NCI-H510A treated with DMSO at 0.1 percent for 48 hours (cell line): ENCODE results near the gene HOXA4.

Experiments
- DNase-seq: peaks from one replicate; lab custom pipeline; 2025; lab: John Stamatoyannopoulos, UW

The HOXA4 gene

DNA sequence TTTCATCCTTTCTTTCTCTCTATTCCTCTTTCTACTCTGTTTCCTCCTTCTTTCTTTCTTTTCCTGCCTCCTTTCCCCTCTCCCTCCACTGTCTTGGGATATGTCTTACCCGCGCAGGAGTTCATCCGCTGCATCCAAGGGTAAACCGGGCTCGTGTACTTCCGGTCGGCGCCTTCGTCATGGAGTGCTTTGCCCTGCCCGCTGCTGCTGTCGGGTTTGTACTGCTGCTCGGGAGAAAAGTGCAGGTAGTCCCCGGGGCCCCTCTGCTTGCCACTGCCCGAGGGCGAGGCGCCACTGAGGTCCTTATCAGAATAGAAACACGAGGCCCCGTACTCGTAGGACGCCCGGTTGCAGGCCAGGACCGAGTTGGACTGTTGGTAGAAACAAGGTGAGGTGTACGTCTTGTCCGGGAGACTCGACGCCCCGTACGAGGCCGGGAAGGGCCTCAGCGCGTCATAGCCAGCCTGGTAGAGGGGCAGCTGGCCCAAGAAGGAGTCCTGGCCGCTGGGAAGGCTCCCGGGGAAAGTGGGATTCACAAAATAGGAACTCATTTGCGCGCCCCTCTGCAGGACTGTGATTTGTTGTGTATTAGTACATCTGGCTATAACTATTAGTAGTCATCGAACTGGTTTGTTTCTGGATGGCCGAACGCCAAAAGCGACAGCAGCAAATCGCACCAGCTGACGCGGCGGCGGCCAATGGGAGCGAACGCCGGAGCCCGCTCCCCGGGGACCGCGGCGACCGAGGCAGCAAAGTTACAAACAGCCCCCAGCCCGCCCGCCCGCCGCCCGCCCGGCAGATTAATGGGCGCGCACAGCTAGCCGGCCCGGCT, 16.9 kb upstream of the HOXA4 start, which contains the start of gene HOXA6:
Gene HOXA6, minus strand, starts transcription at position 576 of the 832 bp plus-strand sequence. Its CDS starts 25 bp downstream, at position 551.
- DNase-seq, result peak; percentile 82

DNA sequence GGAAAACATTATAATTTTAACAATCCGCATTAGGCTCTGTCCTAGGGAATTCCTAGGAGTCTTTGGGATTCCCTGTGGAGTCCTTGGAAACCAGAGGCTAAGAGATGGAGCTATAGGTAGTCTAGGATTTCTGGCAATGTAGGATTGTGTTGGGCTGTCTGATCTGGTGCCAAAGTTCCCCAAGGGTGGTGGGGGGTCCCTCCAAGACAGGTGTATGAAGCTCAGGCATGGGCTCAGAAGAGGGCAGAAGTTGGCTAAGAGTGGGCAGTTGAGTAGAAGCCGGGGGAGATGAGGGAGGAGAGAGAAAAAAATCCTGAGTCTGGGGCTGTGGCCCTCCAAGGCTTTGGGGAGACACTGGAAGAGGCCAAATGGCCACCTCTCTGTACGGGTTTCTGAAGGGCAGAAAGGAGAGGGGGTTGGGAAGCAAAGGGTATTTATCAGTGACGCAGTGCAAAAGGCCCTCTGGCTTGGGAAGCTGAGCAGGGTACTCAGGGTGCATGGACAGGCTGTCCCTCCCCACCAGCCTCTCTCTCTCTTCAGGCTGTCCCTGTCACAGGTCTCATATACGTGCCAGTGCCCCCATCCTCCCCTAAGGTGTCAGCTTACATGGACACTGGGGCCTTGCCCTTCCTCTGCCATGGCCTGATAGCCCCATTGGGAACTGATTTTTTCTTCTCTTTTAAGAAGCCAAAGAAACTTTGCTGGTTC, 16.1 kb upstream of the HOXA4 start:
- peak; percentile 82 for DNase-seq

DNA sequence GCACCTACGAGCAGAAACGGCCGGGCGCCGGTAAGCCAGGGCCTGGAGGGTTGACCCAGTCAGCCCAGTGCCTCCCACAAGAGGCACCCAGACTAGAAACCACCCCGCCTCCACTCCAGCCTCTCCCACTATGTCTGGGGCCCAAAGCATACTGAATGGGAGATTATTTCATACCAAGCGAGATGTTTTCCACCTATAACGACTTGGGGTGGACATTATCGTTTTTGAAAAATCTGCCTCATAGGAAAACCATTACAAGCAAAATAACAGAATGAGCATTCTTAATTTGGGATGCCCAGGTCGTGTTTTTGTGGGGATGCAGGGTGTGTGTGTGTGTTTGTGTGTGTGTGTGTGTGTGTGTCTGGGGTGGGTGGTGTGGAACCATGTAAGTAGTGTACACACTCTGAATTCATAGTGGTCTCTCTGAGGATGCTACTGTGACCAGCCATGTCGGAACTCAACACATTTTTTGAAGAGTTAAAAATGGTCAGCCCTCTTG, 15.4 kb upstream of the HOXA4 start:
- no peak for DNase-seq

DNA sequence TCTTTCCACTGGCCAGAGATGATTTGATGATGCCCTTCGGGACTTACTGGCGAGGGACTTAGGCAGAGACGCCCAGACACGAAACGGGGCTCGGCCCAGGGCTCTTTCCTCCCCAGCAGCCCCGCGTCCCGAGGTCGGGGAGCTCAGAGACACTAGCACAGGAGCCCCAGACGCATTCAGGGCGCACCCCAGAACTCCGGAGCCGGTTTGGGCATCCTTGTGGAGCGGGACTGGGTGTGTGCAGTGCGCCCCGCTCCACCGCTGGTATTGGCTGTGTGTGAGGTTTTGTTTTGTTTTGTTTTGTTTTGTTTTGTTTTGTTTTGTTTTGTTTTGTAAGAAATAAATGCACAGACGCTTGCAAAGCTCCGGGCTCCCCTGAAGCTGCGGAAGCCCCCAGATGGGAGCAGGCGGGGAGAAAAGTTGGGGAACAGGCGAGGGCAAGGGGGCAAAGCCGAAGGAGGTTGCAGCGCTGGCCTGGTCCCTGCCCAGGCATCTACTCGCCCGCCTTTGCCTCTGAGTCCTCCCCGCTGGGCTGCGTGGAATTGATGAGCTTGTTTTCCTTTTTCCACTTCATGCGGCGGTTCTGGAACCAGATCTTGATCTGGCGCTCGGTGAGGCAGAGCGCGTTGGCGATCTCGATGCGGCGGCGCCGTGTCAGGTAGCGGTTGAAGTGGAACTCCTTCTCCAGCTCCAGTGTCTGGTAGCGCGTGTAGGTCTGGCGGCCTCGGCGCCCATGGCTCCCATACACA, 14.8 kb upstream of the HOXA4 start:
- no peak for DNase-seq

DNA sequence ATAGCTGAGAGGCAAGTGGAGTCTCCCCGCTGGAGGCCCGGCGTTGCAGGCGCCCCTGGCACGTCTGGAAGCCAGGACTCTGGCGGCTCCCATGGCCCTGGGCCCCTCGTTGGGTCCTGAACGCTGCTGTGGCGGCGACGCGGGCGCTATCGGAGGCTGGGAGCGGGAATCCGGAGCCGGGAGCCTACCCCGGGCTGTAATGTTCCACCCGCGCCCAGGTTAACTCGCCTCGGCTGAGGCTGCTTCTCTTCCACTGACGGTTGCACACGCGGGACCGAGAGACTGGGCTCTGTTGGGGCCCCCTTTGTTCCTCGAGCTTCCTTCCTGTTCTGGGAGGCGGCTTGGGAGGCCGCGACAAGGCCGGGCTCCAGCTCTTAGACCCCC, 14.2 kb upstream of the HOXA4 start:
- no peak for DNase-seq

DNA sequence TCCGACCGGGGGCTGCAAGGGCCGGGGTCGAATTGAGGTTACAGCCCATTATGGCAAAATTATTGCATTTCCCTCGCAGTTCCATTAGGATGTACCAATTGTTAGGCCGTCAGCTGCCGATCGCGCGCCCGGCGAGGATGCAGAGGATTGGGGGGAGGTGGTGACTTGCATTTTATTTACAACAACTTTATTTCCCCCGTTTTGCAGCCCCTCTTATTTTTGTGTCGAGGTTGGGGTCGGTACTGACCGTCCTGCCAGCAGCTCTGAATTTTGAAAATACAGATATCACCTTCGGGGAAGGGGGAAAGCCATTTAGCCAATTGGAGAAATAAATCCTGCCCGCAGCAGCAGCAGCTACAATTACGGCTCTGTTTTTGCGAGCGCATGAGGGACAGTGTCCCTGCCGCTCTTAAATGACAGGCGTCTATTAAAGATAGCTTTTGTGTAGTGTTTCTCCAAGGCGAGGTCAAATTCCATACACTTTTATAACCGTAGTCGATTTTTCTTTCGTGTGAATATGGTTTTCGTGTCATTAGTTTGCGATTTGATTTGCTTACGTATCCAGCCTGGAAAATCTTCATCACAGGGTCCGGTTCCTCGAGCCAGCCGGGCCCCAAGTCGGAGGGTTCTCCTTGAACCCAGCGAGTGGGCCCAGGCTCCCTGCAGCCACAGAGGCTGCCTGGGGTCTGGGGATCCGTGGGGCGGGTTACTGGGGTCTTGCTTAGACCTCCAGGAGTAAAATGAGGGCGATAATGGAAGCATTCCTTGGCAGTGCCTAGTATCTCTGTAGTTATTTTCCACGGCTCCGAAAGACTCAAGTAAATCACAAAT, 13.6 kb upstream of the HOXA4 start:
- no peak for DNase-seq

DNA sequence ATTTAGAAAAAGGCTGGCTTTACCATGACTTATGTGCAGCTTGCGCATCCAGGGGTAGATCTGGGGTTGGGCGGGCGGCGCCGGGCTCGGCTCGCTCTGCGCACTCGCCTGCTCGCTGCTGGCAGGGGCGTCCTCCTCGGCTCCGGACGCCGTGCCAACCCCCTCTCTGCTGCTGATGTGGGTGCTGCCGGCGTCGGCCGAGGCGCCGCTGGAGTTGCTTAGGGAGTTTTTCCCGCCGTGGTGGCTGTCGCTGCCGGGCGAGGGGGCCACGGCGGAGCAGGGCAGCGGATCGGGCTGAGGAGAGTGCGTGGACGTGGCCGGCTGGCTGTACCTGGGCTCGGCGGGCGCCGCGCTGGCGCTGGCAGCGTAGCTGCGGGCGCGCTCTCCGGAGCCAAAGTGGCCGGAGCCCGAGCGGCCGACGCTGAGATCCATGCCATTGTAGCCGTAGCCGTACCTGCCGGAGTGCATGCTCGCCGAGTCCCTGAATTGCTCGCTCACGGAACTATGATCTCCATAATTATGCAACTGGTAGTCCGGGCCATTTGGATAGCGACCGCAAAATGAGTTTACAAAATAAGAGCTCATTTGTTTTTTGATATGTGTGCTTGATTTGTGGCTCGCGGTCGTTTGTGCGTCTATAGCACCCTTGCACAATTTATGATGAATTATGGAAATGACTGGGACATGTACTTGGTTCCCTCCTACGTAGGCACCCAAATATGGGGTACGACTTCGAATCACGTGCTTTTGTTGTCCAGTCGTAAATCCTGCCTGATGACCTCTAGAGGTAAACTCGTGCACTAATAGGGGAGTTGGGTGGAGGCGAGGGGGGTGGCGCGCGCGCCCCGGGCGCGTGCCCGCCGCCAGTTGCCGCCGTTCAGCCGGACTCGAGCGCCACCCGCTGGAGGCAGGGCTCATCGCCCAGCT, 12.7 kb upstream of the HOXA4 start, which contains the start of gene HOXA5:
Gene HOXA5, minus strand, starts transcription at position 659 of the 927 bp plus-strand sequence. Its CDS starts 74 bp downstream, at position 585.
- DNase-seq, result peak; percentile 94

DNA sequence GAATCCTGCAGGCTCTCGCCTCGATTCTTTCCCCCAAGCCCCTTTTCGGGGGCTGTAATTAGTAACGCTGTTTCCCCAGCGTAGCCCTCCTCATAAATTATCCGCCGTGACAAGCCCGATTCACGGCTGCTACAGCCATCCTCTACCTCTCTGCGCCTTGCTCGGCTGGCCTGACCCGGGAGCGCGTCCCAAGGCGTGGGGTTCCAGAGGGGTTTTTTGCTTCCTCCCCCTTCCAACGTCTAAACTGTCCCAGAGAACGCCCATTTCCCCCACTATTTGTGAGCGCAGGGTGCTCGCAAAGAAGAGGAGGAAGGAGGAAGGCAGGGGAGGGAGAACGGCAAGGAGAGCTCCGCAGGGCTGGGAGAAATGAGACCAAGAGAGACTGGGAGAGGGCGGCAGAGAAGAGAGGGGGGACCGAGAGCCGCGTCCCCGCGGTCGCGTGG, 12.0 kb upstream of the HOXA4 start:
- peak; percentile 56 for DNase-seq

DNA sequence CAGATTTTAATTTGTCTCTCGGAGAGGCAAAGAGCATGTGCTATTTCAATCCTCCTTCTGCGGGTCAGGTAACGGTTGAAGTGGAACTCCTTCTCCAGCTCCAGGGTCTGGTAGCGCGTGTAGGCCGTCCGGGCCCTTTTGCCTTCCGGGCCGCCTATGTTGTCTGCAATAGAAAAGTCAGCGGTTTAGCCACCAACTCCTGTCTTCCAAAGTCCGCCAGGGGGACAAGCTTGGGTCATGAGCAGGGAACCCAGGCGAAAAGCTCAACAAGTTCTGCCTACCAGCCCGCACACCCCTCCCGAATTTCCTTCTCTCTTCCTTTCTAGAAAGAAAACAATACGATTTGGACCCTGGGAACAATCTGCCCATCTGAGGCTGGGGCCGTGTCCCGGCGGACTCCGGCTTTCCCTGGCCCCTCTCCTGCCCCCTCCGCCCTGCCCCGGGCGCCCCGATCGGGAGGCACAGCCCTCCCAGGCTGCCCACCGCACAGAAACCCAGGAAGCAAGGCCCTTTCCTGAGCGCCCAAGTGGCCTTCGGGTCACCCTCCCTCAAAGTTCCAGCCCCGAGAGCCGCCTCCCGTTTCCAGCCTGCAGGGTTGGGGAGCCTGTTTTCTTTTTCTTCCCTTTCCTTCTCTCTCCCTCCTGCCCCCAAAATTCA, 11.5 kb upstream of the HOXA4 start:
- DNase-seq, result no peak

DNA sequence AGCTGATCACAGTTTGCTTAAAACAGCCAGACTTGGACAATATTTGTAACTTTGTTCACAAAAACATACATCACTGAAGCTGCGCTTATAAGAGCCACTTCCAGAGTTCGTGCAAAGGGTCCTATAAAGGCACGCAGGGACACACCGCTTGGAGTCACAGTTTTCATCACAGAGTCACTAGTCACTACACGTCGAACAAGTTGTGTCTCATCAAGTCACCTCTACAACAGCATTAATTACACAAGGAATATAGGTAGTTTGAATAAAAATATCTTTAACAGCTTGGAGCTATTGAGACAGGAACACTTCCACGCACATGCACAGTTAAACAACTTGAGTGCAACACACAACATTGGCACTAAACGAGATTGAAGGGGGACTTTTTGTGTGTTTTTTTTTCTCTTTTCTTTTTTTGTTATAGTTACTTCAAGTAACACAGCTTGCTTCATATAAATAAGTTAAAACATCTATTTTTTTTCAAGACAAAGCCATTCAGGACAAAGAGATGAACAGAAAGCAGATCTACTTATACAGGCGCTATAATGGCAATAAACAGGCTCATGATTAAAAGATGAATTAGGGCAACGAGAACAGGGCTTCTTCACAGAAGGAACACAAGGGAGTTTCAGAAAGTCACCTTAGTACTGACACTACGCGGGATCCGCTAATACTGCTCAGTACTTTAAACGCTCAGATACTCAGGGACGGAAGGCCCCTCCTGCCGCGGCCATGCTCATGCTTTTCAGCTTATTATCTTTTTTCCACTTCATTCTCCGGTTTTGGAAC, 10.8 kb upstream of the HOXA4 start:
- DNase-seq, result no peak

DNA sequence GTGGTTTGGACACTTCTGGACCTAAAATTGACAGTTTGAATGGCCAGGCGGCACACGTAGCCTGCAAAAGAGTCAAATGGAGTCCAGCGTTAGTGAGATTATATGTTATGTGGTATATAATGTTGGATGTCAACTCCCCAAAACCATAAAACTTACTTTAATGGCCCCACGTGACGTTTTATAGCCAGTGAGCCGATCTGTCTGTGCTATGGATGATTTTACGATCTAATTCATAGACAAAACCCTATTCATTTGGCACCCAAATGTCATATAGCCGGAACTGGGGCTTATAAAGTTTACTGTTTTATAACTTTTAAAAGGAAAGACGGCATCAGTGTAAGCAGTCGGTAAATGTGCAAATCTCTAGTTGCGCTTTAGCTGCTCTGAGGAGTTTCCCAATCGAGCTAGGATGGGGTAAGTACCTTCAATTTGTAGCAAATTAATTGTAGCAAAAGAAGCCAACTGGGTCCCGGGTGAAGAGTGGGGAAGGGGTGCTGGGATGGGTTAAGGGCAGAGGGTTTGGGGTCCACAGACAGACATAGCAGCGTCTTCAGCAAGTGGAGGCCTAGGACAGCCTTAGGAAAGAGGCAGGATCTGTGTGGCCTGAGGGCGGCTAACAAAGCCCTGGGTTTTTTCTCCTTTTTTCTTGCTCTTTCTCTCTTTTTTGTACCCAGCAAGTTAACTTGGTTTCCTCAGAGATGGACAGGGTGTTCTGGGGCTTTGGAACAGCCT, 9.7 kb upstream of the HOXA4 start:
- no peak for DNase-seq

DNA sequence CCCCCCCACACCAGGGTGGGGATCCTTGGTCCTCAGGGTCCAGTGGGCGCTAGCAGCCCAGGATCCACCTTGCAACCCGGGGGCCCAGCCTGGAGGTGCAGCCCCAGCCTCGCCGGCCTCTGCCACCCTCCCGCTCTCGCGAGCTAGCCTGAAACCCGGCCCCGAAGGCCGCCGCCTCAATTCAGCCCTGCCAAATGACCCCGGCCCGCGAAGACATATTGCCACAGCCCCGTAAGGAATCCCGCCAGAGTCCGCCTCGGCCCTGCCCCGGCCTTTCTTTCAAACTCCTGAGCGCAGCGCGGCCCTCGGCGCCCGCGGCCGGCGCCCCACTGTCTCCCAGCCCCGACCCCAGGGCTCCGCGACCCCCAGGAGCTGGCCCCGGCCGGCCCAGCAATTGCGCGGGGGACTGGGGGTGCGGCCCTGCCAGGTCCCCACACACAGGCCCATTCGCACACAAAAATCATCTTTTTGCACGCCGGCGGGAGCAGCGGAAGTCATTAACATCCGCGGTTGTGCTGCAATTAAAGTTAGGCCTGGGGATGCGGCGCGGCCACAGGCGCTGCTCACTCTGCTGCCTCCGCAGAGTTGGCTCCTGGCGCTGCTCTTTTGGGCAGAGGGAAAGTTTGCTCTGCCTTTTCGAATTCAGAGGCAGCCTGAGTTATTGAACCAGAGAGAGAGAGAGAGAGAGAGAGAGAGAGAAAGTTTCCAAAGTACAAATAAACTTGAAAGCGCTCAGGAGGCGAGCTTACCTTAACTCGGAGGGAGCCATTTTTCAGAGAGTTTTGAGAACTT, 9.0 kb upstream of the HOXA4 start:
- DNase-seq, result no peak

DNA sequence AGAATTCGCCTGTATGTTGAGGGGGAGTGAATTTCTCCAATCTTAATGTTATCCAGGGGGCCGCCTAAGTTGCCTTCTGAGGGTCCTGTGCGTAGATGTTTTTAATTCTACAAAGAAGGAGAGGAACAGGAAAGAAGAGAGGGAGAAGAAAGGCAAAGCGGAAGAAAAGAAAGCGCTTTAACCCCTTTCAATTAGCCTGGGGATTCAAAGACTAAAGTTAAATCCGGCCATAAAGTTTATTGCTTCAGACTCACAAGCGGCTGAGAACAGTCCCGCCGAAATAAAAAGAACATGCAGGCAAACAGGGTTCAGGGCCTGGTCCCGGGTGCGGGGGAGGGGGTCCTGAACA, 8.4 kb upstream of the HOXA4 start:
- DNase-seq, result no peak

DNA sequence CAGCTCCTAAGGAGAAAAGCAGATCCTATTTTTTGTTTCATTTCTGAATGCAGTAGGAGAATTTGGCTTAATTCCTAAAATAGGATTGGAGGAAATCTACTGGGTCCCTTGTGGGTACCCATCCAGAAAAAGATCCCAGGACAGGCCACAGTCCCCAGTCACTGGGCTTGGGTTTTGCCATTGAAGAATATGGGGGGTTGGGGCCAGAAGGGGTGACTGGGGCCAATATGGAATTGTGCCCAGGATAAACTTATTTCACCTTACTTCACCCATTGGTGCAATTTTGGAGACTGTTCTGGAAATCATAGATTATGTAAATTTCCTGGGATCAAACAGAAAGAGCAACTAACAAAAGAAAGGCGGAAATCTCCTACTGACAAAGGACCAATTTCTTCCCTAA, 7.9 kb upstream of the HOXA4 start:
- no peak for DNase-seq

DNA sequence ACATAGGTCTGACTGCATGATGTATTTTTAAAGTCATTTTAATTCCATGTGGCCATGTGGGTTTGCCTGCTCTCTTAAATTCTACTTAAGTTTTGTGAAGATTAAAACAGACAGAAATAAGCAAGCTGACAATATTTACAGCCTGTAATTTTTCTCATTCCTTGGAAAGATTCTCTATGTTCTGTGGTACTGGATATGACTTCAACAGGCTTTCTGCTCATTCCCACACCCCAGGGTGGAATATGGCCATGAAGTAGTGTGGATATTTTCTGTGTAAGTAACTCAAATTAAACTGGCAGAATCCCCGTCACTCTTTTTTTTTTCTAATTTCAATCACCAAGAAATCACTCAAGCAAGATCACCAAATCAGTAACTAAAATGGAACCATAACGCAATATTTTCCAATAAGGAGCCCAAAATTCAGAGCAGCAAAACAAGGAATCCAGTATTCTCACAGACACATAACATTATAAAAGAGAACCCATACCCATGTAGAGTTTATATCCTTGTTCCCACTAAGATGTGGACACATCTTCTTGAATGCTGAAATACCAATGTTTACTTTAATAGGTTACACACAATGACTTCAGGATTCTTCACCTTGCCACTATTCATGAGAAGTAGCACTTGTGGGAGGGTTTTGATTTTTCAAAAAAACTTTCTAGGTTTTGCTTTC, 7.2 kb upstream of the HOXA4 start:
- DNase-seq, result no peak

DNA sequence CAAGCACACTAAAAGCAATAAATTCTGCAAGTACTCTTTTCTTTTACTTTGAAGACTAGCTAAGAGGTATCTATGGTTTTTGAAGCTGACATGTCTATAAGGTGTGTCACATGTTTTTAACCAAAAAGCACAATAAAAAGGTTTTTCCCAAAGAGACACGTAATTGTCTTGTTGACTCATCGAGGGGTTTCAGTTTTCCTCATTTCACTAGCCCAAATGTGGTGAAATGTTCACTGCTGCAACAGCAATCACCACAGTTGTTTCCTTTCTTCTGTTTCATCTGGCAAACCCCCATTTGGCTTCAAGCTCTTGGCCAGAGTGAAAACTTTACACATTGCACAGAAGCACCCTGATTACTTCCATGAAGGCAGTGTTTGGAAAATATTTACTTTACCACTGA, 3.8 kb upstream of the HOXA4 start:
- no peak for DNase-seq
